Measurements from ENCODE around the gene LTO1.

Gene LTO1

DNA sequence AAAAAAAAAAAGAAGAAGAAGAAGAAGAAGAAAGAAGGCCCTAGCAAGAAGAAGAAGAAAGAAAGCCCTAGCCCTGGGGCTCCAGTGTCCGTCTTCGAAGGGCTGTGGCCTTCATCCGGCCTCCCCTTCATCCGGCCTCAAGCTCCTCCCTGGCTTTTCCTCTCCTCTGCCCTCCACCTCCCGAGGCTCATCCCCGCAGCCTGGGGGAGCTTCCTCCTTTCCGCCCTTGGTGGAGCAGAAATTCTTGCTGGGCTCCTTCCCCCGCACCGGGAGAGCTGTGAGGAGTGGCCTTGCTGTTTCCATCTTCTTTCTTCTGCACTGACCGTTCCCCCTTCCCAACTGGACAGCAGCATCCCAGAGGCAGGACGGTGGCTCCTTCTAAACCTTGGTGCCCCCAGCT, 9.5 kb upstream of the LTO1 start:
- in situ Hi-C loops (cut with MboI; ENCODE audit: low sequenced_read_pairs), result loop anchor here (25.0 kb wide), 1 partner anchor 503 kb away; no protein-coding TSS in a partner anchor

DNA sequence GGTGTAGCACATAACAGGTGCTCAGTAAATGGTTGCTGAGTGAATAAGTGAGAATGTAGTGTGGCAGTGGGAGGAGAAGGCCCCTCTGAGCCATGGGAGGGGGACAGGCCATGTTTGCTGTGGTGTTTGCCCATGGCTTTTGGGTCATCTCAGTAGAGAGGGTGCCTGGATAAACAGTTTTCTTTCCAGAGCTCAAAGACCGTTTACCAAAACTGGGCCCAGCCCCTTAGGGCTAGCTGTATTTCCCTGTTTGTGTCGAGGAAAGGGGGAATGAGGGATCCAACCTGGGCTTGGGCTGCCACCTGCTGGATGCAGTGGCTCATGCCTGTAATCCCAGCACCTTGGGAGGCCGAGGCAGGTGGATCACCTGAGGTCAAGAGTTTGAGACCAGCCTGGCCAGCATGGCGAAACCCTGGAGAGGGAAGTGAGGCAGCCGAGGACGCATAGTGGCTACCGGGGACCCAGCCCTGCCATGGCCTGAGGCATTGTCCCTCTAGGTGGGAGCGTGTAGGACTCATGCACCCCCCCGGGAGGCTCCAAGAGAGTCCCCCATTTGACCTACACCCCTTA, 8.7 kb upstream of the LTO1 start:
- in situ Hi-C loops (cut with MboI; ENCODE audit: low sequenced_read_pairs), result loop anchor here (25.0 kb wide), 1 partner anchor 503 kb away; no protein-coding TSS in a partner anchor

DNA sequence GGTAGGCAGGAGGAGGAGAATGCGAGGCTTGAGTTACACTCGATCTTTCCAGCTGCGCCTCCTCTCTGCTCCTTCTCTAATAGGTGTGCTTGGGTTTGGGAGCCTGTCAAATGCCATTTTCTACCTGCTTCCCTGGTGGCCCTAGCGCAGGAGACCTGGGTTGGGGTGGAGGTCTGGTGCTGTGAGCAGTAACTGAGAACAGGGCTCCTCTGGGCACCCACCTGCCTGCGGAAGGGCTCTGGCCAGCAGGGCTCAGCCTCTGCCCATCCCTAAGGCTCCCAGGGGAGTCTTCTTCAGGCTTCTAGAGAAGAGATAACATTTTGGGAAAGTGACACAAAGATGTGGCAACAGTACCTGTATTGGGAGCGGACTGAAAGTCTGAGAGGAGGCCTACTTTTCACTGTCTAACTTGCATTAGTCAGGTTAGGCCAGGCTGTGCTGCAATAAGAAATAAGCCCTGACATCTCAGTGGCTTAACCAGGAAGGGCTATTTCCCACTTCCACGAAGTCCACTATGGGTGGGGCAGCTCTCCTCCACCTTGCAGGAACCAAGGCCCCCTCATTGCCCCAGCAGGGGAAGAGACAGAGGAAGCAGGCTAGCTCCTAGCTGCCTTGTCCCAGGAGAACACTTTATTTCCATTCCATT, 7.7 kb upstream of the LTO1 start:
- in situ Hi-C loops (cut with MboI; ENCODE audit: low sequenced_read_pairs), result loop anchor here (25.0 kb wide), 1 partner anchor 504 kb away; no protein-coding TSS in a partner anchor

DNA sequence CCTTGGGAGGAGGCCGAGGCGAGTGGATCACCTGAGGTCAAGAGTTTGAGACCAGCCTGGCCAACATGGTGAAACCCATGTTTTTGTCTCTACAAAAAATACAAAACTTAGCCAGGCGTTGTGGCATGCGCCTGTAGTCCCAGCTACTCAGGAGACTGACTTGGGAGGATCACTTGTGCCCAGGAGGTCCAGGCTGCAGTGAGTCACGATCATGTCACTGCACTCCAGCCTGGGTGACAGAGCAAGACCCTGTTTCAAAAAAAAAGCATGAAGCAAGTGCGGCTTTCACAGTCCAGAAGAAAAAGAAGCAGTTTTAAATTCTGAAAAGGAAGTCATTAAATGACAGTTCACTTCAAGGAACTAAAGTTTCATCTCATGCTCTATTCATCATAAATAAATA, 7.1 kb upstream of the LTO1 start:
- in situ Hi-C loops (cut with MboI; ENCODE audit: low sequenced_read_pairs), result loop anchor here (25.0 kb wide), 1 partner anchor 505 kb away; no protein-coding TSS in a partner anchor

DNA sequence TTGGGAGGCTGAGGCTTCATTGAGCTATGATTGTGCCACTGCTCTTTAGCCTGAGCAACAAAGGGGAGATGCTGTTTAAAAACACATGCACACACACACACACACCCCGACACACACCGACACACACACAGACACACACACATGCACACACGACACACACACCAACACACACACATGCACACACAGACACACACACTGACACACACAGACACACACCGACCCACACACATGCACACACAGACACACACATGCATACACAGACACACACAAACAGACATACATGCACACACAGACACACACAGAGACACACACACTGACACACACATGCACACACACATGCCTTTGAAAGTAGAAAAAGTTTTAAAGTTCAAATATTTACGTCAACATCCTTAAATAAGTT, 5.5 kb upstream of the LTO1 start:
- in situ Hi-C loops (cut with MboI; ENCODE audit: low sequenced_read_pairs), result loop anchor here (25.0 kb wide), 1 partner anchor 507 kb away; no protein-coding TSS in a partner anchor

DNA sequence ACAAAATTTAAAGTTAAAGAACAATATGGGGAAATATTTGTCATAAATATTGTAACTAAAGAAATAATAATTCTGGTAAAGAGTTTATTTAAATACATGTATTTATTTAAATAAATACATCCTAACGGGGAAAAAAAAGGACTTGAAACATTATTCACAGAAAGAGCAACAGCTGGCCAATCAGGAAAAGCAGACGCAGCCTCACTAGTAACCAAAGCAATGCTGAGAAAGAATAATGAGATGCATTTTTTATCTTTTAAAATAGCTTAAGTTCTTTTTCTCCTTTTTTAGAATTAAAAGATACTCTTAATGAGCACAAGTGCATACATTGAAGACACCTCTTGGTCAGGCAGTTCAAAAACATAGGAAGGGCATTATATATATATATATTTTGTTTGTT, 2.6 kb upstream of the LTO1 start:
- in situ Hi-C loops (cut with MboI; ENCODE audit: low sequenced_read_pairs), result loop anchor here (25.0 kb wide), 1 partner anchor 510 kb away; no protein-coding TSS in a partner anchor

DNA sequence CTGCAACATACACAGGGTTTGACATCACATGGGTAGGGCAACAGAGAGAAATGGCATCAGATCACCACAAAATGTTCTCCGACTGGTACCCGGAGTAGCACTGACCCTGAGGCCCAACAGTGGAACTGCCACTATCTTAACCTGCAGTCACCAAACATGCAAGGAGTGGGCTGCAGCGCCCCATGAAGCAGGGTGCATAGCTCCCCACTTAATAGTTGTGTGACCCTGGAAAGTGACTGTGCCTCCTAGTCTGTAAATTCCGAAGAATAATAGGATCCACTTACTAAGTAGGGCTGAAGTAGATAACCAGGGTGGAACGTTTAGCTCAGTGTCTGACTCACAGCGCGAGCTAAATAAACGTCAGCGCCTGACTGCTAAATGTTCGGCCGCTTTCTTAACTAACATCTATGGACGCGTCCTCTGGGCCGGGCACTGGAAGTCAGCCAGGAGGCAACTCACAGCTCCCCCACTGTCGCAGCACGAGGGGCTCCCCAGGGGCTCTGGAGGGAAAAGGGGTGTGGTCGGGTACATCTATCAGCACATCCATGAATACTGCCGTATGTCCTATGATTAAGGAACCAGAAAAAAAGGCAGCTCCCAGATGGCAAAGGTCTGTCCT, 777 bp downstream of the LTO1 start:
- in situ Hi-C loops (cut with MboI; ENCODE audit: low sequenced_read_pairs), result no loop called here

DNA sequence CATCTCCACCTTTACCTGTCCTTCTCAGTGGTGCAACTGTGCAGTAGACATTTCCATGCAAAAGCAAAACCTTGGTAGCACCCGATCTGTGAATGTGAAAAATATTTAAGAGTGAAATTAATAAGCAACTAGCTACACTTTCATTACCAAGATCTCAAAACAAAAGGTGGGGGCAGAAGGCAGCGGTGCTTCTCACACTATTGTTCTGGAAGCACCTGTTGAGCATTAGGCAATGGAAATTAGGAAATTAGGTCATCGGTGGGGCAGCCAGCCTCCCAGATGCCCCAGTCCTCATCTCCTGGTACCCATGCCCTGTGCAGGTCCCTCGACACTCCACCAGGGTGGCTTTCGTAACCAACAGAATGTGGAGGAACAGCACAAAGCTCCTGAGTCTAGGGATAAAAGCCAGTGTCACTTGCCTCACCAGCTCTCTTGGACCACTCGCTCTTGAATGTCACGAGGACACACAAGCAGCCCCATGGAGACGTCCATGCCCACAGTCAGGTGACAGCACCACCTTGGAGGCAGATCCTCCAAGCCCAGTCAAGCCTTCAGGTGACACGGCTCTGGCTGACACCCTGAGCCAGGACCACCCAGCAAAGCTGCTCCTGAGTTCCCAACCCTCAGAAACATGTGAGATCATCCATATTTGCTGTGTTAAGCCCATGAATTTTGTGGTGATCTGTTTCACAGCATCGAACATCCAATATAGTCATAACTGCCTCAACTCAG, 3.3 kb downstream of the LTO1 start:
- in situ Hi-C loops (cut with MboI; ENCODE audit: low sequenced_read_pairs), result no loop called here

DNA sequence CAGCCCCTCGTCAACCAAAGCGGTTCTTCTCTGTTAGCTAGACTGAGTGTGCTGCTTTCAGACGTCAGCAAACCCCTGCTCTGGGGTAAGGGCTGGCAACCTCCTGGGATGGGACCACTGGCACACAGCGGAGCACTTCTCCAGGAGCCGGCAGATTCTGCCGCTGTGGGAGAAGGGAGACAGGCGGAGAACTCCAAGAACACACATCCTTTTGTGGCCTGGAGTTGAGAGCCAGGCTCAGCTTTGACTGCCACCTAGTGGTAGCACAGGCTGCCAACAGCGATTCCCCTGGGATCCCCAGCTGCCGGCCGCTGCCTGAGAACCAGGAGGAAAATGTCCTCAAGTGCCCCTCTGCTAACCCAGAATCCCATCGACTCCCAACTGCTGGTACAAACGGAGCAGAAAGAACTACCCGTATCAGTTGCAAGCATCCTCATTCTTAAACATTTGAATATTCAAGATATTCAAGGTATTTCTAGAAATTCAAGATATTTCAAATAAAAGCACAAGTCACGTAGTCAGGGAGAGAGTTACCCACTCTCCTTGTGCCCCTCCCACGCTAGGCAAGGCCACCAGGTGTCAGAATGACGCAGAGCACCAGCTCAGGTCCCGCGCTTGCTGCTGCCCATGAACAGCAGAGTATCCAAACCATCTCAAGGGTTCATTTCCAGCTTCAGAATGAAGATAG, 4.9 kb downstream of the LTO1 start:
- in situ Hi-C loops (cut with MboI; ENCODE audit: low sequenced_read_pairs), result no loop called here

DNA sequence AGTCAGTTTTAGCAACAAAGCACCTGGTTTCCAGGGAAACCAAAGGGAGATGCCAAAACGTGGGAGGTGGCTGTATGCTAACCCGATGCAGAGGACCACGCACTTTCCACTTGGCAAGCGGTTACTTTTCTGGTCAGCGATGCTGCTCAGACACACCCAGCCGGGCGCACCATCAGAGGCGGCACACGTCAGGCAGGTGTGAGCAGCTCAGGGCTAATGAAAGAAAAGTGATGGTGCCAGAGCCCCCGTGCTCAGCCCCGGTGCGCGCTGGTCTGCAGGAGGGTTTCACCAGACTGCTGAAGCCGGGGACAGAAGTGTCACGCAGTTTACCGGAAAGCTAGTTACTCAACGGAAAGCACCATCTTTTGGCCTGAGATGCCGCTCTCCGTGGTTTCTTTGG, 5.7 kb downstream of the LTO1 start:
- in situ Hi-C loops (cut with MboI; ENCODE audit: low sequenced_read_pairs), result loop anchor here (10.0 kb wide), 1 partner anchor 565 kb away; no protein-coding TSS in a partner anchor

DNA sequence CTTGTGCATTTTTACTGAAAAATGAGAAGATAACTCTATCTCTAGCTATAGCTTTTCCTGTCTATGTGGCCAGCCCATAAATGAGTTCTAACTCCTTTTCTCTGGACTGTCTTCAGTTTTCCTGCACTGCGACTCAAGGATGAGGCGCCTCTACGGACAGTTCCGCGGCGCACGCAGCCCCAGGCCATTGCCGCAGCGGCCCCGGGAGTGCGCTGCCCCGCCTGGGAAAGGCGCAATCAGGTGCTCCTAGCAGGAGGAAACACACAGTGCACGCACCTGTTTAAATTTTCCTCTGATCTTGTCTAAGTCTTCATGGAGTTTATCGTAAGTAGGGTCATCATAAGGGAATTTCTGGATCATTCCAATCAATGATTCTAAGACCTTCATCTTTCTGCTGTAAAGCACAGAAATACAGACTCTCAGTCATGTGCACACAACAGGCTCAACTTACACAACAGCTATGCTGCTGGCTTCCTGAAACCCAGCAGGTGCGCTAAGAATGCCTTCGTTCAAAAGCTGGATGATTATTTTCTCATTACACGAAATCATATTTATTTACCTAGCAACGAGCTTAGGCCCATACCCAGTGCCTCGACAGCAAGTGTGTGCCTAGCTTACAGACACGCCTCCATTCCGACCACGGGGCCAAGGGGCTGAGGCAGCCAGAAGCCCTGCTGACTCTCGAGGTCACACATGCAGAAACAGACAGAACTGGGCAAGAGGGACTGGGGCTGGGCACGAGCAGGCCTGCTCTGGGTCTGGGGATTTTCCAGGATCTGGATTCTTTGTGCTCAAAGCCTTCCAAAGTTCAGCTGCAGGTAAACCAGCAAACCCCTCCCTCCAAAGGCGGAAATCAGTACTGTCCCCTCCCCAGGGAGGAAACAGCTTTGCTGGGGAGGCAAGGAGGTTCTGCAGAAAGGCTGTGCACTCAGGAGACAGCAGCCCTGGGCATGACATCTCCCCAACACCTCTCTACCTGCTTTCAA, 7.2 kb downstream of the LTO1 start:
- in situ Hi-C loops (cut with MboI; ENCODE audit: low sequenced_read_pairs), result loop anchor here (10.0 kb wide), 1 partner anchor 563 kb away; no protein-coding TSS in a partner anchor

DNA sequence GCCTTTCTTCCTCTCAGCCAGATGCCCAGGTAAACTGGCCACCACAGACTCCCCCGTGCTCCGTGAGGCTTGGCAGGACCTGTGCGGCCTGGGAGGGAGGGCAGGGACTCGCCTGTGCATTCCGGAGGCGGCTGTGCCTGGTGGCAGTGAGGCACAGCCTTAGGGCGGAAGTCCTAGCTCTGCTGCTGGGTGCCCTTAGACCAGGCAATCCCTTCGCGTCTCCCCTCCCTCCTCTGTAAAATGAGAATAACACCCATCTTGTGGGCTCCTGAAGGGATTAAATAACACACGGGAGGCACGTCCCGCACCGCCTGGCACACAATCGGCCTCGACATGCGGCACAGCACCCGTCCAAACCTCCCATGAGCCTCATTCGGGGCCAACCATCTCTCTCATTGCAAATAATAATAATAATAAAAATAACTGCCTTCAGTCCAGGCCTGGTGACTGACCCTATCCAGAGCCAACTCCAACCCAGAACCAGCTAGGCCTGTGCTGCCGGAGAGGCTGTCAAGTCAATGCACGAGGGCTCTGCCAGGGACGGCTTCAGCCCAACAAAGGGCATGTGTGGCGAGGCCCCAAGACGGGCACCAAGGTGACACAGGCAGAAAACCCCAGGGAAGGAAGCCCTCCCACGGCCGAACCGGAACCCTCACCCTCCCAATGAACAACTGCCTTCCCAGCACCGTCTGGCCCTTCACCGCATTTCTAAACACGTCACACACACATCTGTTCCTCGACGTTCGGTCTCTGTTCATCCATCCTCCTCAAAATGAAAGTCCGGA, 8.2 kb downstream of the LTO1 start:
- in situ Hi-C loops (cut with MboI; ENCODE audit: low sequenced_read_pairs), result loop anchor here (10.0 kb wide), 1 partner anchor 562 kb away; no protein-coding TSS in a partner anchor

DNA sequence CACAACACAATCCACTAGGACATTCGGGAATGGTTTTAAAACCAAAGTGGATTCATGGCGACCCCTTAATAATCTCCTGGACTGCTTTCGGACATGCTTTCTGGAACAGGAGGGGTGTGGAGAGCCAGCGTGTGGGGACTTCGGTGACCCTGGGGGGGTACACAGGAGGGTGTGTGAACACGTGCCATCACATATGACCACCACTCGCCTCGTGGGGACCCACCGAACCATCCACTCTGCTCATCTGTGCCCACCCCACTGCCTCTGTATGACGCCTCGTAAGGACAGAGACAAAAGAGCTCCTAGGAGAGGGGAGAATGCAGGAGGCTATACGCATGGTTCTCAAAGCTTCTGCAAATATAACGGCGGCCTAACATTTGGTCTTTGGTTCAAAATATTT, 8.9 kb downstream of the LTO1 start:
- in situ Hi-C loops (cut with MboI; ENCODE audit: low sequenced_read_pairs), result loop anchor here (10.0 kb wide), 1 partner anchor 561 kb away; no protein-coding TSS in a partner anchor

DNA sequence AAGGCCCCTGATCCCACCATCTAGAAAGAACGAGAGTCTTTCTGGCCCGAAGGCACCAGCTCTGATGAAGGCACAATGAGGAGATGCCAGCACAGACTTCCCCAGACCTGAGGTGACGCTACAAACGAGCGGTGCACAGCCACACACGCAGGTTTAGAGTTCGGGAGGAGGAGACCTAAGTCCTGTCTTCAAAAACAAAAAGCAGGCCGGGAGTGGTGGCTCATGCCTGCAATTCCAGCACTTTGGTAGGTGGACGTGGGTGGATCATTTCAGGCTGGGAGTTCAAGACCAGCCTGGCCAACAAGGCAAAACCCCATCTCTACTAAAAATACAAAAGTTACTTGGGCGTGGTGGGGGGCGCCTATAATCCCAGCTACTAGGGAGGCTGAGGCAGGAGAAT, 9.5 kb downstream of the LTO1 start:
- in situ Hi-C loops (cut with MboI; ENCODE audit: low sequenced_read_pairs), result loop anchor here (10.0 kb wide), 1 partner anchor 561 kb away; no protein-coding TSS in a partner anchor

DNA sequence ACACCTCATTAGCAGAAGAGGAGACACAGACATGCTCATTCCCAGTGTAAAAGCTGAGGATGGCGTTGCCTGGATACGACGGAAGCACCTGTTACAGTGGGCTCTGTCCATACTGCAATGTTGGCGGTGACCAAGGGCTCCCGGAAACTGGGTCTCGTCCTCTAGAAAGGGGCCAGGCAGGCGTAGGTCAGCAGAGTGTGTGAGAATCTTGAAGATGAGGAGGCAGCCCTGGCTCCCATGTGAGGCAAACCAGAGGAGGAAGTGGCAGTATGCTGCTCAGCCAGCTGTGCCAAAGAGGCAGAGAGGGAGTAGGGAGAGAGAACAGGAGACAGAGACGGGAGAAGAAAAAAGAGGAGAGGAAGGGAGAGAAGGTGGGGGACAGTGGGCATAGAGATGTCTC, 10.3 kb downstream of the LTO1 start:
- in situ Hi-C loops (cut with MboI; ENCODE audit: low sequenced_read_pairs), result loop anchor here (10.0 kb wide), 1 partner anchor 560 kb away; no protein-coding TSS in a partner anchor

DNA sequence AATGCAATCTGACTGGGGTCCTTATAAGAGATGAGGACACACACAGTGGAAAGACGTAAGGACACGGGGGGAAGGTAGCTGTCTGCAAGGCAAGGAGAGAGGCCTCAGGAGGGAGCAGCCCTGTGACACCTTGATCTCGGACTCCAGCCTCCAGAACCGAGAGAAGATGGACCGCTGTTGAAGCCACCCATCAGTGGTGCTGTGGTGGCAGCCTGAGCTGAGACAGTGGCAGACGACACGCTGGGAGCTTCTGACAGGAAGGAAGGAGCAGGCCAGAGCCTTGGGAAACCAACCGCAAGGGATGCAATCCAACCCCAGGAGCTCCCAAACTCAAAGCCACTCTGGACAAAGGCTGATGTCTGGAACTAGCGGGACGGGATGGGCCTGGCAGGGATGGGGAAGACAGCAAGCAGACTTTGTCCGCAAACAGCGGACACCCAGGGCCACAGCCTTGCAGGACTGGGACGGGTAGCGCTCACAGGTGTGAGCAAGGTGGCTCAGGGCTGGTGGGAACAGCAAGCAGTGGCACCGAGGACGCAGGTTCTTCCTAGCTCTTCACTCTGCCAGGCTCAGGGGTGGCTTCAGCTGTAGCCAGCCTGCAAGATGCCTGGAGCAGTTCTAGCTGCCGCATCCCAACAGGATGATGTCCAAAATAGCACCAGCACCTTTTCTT, 10.9 kb downstream of the LTO1 start:
- in situ Hi-C loops (cut with MboI; ENCODE audit: low sequenced_read_pairs), result loop anchor here (10.0 kb wide), 1 partner anchor 559 kb away; no protein-coding TSS in a partner anchor

DNA sequence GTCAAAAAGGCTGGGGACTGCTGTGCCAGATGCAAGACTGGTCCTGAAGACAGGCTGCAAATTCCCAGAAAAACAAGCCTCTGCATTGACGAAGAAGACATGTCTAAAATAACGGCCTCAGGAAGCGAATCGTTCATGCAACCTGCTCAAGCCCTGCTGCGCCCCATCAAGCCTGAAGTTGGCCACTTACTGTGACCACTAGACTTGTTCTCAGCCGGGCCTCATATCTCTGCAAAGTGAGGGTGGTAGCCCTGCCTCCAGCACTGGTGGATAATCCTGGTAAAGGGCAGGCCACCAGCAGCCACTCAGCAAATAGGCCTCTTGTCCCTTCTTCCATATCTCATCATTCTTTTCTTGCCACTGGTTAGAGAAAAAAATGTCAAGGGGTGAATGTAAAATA, 11.8 kb downstream of the LTO1 start:
- in situ Hi-C loops (cut with MboI; ENCODE audit: low sequenced_read_pairs), result loop anchor here (10.0 kb wide), 1 partner anchor 559 kb away; no protein-coding TSS in a partner anchor

DNA sequence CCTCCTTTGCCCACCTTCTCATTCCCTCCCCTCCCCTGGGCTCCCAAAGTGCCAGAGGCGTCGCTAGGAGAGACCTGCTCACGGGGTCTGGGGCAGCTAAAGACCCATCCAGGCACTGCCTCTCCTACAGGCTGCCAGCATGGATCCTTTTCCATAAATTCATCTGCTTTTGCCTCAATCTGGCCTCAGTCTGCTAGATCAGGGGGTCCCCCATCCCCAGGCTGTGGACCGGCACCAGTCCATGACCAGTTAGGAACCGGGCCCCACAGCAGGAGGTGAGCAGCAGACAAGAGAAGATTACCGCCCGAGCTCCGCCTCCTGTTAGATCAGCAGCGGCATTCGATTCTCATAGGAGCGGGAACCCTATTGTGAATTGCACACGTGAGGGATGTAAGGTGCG, 12.3 kb downstream of the LTO1 start:
- in situ Hi-C loops (cut with MboI; ENCODE audit: low sequenced_read_pairs), result loop anchor here (10.0 kb wide), 1 partner anchor 558 kb away; no protein-coding TSS in a partner anchor
